GM18519 (cell line): ENCODE data around the gene CALY.

ENCODE experiments used
- ATAC-seq: cut with Tn5 transposase; IDR thresholded peaks from one replicate; pipeline ENCODE4 v1.9.1; 2021; ENCODE audit warnings: mild to moderate bottlenecking, moderate library complexity; ENCODE audit not compliant: unreplicated experiment, low FRiP score

Gene CALY

DNA sequence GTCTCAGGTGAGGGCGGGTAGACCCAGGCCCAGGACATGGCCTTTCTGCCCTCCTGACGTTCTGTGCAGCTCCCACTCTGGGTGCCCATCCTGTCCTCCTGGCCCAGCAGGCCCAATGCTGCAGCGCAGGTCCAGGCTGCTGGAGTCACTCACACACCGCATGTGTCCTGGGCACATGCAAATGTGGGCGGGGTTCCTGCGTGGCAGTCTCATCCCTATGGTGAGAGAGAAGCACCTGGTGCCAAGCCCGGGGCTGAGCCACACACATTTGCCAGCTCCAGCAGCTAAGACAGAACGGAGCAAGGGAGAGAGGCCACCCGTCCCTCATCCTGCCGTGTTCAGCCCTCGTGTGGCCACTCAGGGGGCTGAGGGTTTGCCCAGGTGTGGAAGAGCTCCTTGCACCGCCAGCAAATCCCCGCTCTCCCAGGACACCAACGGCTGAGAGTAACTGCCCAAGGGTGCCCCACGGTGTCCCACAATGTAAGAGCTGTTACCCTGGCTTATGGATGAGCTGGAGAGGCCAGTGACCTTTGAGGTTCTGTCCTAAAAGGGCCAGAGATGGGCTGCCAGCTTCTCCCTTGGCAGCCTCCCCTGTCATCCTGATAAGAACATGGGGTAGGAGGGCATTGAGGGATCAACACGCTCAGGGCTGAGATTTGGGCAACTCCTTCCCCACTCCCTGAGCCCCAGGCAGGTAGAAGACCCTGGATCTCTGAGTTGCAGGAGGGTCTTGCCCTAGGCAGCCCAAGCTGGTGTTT lies 16.7 kb upstream of the CALY start:
- ATAC-seq = no peak

DNA sequence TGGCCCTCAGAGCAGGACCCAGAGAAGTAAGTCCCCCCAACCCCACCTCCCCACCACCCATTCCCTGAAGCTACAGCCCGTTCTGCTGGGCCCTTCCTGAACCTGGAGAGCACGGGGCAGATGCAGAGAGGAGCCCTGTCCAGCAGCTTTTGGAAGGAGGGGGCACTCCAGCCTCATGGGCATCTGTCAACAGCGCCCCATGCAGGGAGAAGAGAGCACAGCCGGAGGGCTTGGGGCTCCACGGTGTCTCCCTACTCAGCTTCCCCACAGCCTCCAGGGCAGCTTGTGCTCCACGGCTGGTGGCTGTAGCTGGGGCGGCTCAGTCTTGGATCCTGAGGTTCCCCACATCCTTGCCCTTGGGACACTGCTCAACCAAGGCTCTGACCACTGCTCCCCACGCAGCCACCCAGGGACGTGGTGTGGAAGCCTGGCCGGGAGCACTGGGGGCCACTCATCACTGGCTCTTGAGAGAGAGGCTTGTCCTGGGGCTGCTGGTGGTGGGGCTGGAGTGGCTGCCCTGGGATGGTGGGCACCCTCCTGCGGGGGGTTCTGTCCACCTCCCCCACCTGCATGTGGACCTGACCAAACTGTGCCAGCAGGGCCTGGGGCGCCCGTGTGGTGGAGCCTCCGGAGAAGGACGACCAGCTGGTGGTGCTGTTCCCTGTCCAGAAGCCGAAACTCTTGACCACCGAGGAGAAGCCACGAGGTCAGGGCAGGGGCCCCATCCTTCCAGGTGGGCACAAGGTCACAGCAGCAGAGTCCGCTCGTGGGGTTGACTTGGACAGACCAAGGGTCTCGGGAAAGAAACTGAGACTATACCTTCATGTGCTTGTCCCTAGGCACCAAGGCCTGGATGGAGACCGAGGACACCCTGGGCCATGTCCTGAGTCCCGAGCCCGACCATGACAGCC lies 15.0 kb upstream of the CALY start:
- ATAC-seq = no peak

DNA sequence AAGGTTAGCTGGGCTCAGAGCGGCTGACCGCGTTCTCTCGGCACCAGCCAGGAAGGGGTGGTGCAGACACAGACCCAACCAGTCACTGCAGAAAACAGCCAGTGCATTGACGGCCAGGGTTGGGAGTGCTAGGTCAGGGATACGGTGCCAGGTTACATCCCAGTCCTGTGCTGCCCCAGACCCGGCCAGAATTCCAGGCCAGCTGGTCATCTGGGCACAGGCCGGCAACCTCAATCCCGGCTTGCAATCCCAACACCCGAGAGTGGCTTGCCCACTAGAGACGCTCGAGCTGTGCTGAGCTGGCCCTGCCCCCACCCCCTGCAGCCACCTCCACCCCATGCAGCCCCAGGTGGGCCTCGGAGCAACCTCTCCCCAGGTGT lies 14.2 kb upstream of the CALY start:
- no peak for ATAC-seq

DNA sequence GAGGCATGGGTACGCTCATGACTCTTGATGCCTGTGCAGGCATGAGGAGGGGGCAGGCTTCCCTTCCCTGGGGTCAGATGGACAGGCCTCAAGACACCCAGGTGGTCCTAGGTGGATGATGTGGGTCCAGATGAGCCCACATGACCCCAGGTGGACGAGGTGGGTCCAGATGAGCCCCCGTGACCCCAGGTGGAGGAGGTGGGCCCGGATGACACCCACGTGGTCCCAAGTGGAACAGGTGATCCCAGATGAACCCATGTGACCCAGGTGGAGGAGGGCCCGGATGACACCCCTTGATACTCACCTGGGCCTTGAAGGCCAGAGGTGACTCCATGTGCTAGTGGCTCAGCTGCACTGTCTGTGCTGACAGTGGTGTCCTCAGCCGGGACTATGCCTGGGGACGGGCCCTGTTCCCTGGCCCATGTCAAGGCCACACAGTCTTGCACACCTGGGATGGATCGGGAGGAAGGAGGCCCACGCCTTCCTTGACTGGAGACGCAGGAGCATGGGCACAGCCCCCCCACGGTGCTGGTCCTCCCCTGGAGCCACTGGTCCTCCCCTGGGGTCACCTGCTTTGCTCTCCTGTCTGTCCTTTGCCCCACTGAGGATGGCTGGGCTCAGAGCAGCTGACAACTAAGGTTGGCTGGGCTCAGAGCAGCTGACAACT lies 13.7 kb upstream of the CALY start:
- no peak for ATAC-seq

DNA sequence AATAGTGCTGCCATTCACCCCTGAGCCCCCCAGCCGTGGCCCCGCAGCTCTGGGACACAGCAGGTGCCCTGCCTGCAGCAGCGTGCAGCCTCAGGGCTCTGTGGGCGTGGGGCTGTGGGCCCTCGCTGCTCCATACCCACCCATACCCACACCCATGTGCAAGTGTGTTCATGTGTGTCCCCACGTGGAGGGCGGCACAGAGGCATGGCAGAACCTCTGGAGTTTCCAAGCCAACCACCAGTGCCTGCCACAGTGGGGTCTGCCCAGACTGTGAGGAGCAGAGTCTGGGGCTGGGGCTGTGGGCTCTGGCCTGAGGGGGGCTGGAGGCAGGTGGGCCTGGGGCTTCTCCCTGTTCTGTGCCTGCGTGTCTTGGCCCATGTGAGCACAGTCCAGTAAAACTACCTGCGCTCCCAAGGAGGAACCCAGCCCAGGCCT lies 12.9 kb upstream of the CALY start:
- no peak for ATAC-seq

DNA sequence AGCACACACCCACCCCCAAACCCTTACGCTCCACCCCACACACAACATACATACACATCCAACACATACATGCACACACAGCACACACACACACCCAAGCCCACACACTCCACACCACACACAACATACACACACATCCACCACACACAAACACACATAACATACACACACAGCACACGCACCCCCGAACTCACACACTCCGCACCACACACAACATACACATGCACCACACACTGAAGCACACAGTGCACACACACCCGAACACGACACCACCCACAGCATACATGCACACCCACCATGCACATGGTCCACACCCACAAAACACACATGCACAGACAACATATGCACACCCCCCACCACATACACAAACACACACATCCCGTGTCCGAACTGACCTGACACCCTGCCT lies 12.5 kb upstream of the CALY start:
- no peak for ATAC-seq

DNA sequence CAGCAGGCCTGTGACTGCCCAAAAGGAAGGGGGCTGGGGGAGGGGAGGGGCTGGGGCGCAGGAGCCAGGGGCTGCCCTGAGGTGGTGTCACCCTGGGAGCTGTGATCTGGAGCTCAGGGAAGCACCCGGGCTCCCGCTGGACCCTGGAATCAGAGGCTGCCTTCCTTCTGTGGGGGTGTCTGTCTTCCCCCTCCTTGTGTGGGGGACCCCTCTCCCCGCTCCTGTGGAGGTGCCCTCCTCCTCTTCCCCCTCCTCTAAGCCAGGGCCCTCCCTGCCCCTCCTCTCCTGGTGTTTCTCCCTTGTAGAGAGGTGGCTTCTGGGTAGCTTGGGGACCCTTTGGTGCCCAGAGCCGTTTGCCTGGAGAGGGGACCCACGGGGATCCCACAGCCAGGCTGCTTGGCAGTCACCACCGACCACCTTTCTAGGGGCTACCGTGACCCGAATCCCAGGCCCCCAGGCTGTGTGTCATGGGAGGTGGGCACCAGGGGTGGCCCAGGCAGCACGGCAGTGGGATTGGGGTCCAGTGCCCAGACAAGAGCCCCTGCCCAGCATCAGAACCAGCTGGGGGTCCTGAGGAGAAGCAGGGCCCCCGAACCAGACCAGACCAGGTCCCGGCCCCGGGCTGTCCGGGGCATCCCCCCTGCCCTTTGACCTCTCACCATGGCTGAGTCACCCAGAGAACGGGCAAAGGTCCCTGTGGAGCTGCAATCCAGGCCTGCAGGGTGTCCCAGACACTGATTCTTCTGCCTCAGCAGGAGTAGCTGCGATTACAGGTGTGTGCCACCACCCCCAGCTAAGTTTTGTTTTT lies 11.2 kb upstream of the CALY start:
- no peak for ATAC-seq

DNA sequence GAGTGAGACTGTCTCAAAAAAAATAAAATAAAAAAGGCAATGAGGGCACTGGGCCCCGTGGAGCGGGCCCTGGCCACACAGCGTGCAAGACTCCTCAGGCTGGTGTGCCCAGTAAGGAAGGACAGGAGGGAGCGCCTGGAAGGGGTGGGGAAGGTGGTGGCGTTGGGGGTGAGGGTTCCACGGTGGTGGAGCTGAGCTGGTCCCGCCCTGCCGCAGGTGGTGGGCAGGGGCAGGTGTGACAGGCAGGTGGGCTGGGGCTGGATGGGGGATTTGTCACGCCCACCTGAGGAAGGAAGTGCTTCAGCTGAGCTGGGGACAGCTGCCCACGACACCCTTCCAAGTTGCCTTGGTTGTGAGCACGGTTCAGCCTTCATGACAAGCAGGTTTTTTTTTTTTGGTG lies 9.7 kb upstream of the CALY start:
- no peak for ATAC-seq

DNA sequence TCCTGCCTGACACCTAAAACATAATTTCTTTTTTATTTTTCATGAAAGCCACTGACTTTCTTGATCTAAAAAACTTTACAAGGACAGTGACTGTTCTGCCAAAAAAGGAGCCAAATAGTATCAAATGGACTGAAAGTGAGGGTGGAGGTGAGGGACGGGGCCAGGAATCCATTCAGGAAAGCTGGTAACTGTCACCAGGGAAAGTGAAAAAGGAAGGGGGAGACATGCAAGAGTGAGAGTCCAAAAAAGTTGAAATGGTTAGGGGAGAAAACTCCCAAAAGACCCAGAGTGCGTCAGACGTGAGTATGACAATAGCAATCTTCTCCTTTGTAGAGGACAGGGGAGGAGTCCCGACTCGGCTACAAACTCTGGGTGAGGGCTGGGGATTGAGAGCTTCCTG lies 7.5 kb upstream of the CALY start:
- no peak for ATAC-seq

DNA sequence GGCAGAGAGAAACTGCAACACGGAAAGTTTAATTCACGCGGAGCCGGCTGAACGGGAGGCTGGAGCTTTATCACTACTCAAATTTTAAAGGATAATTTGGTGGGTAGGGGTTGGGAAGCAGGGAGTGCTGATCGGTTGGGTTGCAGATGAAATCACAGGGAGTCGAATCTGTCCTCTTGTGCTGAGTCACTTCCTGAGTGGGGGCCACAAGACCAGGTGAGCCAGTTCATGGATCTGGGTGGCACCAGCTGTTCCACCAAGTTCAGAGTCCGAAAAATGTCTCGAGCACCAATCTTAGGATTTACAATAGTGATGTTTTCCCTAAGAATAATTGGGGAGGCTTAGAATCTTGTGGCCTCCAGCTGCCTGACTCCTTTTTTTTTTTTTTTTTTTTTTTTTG lies 6.9 kb upstream of the CALY start:
- no peak for ATAC-seq

DNA sequence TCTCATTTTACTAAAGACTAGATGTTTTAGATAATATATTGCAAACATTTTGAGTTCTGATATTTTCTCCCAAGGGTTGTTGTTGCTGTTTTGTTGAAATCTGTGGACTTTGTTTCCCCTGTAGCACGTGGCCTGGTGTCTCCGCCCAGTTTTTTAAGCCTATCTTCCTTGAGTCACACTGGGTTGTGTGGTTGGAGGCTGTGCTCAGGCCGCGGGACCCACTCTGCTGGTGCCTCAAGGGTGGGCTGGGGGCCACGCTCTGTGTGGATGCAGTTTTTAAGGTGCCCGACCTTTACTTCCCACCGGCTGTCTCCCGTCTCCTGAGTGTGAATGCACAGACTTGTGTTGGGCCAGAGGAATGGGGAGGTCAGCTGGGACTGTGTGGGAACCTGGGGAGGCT lies 6.2 kb upstream of the CALY start:
- ATAC-seq = no peak

DNA sequence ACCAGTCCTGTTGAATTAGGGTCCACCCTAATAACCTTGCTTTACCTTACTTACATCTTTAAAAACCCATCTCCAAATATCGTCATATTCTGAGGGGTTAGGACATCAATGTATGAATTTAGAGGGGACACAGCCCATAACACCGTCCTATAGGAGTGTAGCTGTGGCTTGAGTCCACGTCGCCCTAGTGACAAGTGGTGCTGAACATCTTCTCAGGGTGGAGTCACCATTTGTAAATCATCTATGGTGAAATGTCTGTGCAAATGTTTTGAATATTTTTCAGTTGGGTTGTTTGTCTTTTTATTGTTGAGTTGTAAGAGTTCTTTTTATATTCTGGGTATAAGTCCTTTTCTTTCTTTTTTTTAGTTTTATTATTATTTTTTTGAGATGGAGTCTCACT lies 5.3 kb upstream of the CALY start:
- no peak for ATAC-seq

DNA sequence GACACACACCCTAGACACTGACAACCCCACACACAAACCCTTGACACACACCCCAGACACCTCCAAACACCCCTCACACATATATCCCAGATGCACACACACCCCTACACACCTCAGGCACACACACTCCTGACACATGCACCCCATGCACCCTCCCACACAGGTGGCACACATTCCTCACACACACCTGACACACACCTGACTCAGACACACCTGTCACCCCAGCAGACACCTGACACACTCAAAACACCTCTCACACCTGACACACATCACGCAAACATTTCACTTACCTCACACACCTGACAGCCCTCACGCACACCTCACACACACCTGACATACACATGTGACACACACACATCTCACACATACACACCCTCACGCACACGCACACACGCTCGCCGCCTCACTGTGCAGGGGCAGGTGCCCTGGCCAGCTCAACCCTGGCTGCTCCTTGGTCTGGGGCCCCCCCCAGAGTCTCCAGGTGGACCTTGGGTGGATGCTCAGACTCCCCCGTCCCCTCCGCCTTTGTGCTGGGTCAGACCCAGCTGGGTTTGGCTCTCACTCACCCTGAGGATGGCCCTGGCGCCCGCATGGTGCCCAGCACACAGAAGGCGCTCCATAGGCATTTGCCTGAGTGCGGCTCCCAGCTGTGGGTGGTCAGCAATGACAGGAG lies 3.1 kb upstream of the CALY start:
- ATAC-seq = no peak

DNA sequence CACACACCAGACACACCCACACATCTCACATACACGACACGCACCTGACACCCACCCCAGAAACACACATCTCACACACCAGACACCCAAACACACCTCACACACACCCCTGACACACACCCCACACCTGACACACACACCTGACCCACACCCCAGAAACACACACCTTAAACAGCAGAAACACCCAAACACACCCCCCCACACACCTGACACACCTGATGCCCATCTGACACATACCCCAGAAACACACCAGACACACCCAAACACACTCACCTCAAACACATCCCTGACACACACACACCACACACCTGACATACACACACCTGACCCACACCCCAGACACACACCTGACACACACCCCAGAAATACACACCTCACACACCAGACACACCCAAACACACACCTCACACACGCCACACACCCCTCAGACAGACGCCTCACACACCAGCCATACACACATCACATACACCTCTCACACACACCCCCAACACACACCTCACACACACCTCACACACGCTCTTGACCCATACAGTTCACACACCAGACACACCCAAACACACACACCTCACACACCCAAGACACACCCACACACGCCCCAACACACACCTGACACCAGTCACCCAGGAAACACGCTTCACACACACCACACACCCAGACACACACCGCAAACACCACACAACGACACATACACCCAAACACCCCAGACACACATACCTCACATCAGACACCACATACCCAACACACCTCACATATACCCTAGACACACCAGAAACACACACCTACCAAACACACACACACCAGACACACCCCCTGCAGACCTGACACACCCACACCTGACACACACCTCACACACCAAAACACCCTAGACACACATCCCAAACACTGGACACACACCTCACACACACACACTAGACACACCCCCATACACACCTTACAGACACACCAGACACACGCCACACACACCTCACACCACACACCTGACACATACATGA lies 1.7 kb upstream of the CALY start:
- ATAC-seq = no peak

DNA sequence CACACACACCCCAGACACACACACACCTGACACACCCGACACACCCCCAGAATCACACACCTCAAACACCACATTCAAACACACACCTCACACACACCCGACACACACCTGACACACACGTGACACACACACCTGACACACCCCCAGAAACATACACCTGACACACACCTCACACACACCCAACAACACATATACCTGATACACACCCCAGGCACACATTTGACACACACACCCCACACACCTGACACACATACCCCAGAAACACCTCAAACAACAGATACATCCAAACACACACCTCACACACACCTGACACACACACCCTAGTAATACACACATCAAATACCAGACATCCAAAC lies 652 bp upstream of the CALY start:
- ATAC-seq = no peak

DNA sequence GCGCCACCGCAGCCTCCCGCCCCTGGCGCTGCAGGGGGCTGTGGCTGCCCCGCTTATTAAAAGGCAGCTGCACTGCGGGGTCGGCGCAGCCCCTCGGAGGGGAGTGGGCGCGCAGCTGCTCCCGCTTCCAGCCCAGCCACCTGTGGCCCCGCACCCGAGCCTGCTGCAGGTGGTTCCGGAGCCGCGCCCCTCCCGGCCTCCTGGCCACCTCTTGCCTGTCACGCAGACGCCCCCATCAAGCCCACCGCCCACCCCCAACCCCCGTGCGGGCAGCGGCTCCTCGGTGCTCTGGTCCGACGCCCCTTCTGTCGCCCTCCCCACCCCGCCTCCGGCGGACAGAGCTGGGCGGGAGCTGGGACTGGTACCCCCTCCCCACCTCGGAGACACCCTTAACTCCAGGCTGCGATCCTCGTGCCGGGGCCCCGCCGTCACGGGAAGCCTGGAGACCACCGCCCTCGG lies 549 bp downstream of the CALY start:
- no peak for ATAC-seq

DNA sequence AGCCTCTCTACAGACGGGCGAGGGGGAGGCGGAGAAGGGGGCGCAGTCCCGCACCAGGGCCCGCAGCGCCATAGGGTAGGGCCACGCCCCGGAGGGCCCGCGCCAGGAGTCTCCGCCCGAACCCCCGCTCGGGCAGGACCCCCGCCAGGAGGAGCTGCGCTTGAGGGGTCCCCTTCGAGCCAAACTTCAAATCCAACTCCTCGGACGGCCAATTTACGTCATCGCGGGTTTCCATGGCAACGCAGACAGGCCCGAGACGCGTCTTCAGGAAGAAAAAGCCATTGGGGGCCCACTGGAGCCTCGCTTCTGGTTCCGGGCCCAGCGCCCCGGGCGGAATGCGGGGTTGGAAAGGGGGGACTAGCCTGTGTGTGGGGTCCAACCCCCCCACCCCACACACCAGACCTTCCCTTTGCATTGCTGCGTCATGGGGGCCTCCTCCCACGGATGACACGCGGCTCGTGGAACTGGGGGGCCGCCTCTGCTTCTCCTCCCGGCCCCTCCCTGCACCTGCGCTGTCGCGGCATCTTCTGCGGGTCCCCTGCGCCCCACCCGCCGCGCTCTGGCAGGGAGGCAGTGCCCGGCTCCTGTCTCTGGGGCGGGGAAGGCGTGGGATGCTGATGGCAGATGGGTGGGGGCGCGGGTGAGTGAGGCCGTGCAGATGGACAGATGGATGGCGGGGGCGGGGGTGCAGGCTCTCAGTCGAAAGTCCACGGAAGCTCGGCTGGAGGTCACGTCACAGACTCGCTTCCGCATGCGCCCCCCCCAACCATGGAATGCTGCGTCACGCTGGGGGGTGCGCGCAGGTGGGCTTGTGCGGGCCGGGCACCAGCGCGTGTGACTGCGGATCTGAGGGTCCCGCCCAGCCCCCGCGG lies 1.2 kb downstream of the CALY start:
- no peak for ATAC-seq
